Ovary (tissue), 3 donors: ENCODE measurements around the gene ALLC.

Experiments
- EP300 ChIP-seq: sonication (generic); formaldehyde crosslinking; IDR thresholded peaks from one replicate; pipeline ENCODE4 v1.6.1; 2017; ENCODE audit warnings: antibody characterized with exemption
- POLR2A ChIP-seq: fragments of 450-650 bp; IDR thresholded peaks from one replicate; pipeline ENCODE4 v1.6.1; 2017; ENCODE audit warnings: antibody characterized with exemption, mild to moderate bottlenecking, moderate library complexity
- TF ChIP-seq, protein P1 (sequence below), 3 donors: fragments of 450-650 bp in 2 of 3; fragments of 200-600 bp in 1 of 3; IDR thresholded peaks; one replicate each; pipeline versions ENCODE4 v1.5.1 to v1.8.0; 2016 to 2022; ENCODE audit warnings: antibody characterized with exemption in 3 of 3, mild to moderate bottlenecking in 1 of 3
- donor health status: DM: no; HTN: no; CAD: no.

DNA sequence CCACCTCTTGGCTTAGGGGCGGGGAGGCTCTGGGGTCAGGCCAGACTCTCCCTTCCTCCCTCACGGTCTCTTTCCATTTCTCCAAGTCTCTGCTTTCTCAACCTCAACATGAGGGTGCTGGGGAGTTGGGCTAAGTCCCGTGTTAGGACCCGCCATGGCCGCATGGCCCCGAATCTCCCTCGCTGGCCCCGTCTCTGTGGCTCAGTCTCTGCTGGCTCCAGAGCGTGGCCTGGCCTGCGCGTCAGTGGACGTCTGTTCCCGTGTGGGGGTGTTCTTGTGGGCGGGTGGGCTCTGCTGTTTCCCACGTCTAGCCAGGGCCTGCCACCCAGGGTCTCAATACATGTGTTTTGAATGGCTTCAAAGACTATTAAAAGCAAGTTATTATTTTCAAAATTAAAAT lies 12.4 kb downstream of the ALLC start:
- TF ChIP-seq, protein P1, sequence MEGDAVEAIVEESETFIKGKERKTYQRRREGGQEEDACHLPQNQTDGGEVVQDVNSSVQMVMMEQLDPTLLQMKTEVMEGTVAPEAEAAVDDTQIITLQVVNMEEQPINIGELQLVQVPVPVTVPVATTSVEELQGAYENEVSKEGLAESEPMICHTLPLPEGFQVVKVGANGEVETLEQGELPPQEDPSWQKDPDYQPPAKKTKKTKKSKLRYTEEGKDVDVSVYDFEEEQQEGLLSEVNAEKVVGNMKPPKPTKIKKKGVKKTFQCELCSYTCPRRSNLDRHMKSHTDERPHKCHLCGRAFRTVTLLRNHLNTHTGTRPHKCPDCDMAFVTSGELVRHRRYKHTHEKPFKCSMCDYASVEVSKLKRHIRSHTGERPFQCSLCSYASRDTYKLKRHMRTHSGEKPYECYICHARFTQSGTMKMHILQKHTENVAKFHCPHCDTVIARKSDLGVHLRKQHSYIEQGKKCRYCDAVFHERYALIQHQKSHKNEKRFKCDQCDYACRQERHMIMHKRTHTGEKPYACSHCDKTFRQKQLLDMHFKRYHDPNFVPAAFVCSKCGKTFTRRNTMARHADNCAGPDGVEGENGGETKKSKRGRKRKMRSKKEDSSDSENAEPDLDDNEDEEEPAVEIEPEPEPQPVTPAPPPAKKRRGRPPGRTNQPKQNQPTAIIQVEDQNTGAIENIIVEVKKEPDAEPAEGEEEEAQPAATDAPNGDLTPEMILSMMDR (IDR thresholded peaks at IDR 0.05) = no peak
- TF ChIP-seq POLR2A (no peak), EP300 (no peak)
